Endometrial microvascular endothelial cells (primary cell): Measurements from ENCODE around the gene EHMT2. TPM values are rescaled to one million over a fixed set of nuclear protein-coding genes. Genes with fewer than 3 reads are reported as not detected.
"Not testable (repeated sequence)": the region's sequence is repeated elsewhere in the genome, so short reads cannot be mapped to it uniquely, and the experiment has no call there.

ENCODE experiments used
- in situ Hi-C: cut with HindIII; loops from 2 replicates; pipeline ENCODE4 v1.10.0; 2017; ENCODE audit warnings: low sequenced_read_pairs, low pct_unique_long_range_greater_than_20kb; ENCODE audit errors: inconsistent ontology term
- total RNA-seq: library from RNA; depleted of rRNA; stranded (reverse); fragments of >200 nt; gene quantifications from one replicate; pipeline ENCODE4 v1.2.3, GENCODE V29; 2015; ENCODE audit errors: inconsistent ontology term

The EHMT2 gene
- total RNA-seq, 1 donor from 2014 or later = 41.2 TPM

DNA sequence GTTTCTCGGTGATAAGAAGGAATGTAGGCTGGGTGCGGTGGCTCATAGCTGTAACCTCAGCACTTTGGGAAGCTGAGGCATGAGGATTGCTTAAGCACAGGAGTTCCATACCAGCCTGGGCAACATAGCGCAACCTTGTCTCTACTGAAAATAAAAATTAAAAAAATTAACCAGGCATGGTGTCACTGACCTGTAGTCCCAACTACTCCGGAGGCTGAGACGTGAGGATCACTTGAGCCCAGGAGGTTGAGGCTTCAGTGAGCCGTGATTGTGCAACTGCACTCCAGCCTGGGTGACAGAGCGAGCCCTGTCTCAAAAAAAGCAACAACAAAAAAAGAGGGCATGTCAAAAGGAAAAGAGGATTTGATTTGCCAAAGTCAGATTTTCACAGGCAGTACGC is 38.8 kb downstream of the EHMT2 start:
- in situ Hi-C loops = no loop called here

DNA sequence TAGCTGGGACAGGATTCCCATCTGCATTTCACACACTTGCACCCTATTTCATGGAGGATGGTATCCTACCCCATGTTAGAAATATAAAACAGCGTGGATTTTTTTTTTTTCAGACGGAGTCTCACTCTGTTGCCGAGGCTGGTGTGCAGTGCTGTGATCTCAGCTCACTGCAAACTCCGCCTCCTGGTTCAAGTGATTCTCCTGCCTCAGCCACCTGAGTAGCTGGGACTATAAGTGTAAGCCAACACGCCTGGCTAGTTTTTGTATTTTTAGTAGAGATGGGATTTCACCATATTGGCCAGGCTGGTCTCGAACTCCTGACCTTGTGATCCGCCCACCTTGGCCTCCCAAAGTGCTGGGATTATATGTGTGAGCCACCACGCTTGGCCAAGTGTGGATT is 39.7 kb downstream of the EHMT2 start:
- in situ Hi-C loops = not testable (repeated sequence)

GRCh38 chr6:31851980-31852718 is 45.3 kb downstream of the EHMT2 start:
- in situ Hi-C loops = not testable (repeated sequence)

GRCh38 chr6:31851485-31851832 is 46.0 kb downstream of the EHMT2 start:
- in situ Hi-C loops = no loop called here

GRCh38 chr6:31850765-31851484 is 46.6 kb downstream of the EHMT2 start:
- in situ Hi-C loops = no loop called here

GRCh38 chr6:31847276-31847978 is 50.1 kb downstream of the EHMT2 start:
- in situ Hi-C loops = no loop called here

GRCh38 chr6:31844507-31844906 is 53.0 kb downstream of the EHMT2 start:
- in situ Hi-C loops = no loop called here

DNA sequence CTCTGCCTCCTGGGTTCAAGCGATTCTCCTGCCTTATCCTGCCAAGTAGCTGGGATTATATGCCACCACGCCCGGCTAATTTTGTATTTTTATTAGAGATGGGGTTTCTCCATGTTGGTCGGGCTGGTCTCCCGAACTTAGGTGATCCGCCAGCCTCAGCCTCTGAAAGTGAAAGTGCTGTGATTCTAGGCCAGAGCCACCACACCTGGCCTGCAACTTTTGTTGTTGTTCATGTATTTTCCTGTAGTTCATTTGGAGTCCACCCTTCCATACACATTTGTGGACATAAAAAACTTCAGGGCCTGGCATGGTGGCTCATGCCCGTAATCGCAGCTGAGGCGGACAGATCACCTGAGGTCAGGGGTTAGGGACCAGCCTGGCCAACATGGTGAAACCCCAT is 55.4 kb downstream of the EHMT2 start:
- in situ Hi-C loops = no loop called here

- in situ Hi-C loops = not testable (repeated sequence)
These were observed 57.7 kb downstream of the EHMT2 start for GRCh38 chr6:31839779-31840126.

DNA sequence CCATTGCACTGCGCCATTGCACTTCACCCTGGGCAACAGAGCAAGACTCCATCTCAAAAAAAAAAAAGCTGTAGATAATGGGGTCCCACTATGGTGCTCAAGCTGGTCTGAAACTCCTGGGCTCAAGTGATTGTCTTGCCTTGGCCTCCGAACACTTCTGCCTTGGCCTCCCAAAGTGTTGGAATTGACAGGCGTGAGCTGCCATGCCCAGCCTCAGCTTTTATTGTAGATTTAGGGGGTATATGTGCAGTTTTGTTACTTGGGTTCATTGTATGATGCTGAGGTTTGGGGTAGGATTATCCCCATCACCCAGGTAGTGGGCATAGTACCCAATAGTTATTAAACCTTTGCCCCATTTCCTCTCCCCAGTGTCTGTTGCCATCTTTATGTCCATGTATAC is 58.5 kb downstream of the EHMT2 start:
- in situ Hi-C loops = no loop called here

- in situ Hi-C loops = not testable (repeated sequence)
These were observed 59.4 kb downstream of the EHMT2 start for GRCh38 chr6:31838114-31838553.

GRCh38 chr6:31837369-31838113 is 60.0 kb downstream of the EHMT2 start:
- in situ Hi-C loops = no loop called here

- in situ Hi-C loops = no loop called here
These were observed 60.8 kb downstream of the EHMT2 start for GRCh38 chr6:31836474-31837368.

DNA sequence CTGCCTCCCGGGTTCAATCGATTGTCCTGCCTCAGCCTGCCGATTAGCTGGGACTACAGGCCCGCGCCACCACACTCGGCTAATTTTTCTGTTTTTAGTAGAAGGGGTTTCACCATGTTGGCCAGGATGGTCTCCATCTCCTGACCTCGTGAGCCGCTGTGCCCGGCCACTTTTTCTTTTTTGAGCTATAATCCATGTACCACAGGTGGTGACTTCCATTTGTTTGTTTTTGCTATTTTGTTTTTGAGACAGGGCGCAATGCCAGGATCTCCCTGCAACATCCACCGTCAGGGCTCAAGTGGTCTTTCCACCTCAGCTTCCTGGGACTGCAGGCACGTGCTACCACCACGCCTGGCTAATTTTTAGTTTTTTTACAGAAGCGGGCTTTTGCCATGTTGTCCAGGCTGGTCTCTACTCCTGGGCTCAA is 61.4 kb downstream of the EHMT2 start:
- in situ Hi-C loops = no loop called here

- in situ Hi-C loops = no loop called here
These were observed 62.9 kb downstream of the EHMT2 start for GRCh38 chr6:31834367-31835250.

GRCh38 chr6:31831350-31832215 is 65.9 kb downstream of the EHMT2 start:
- in situ Hi-C loops = no loop called here
